ENCODE data around the gene POMGNT1.

The POMGNT1 gene

DNA sequence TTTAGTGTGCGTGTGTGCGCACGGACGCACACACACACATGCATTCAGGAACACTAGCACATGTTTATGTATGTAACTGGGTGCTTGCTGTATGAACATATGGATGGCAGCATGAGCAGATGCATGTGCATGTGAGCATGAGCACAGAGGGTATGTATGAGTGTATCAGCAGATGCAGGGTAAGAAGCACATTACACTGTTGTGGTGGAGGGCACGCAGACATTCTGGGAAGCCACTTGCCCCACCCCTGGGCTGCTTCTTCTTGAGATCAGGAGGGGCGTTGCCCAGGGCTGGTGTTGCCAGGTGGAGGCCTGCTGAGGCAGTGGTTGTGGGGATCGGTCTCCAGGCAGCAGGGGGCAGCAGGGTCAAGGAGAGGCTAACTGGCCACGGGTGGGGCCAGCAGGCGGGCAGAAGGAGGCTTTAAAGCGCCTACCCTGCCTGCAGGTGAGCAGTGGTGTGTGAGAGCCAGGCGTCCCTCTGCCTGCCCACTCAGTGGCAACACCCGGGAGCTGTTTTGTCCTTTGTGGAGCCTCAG is 18.1 kb downstream of the POMGNT1 start:
- Histone ChIP-seq H3K9ac (no peak overlapping the region), H3K27me3 (no peaks in the 10 kb centered on the region), H3K4me2 (no peak overlapping the region; a peak in 1 of 22 replicates), H3K9me3 (replicated peaks in 1 of 11) (no peaks in the 10 kb centered on the region), H3K36me3 (no peaks in the 10 kb centered on the region), H3K4me3 (no peak overlapping the region), H4K20me1 (no peaks in the 10 kb centered on the region; a peak in 2 of 22 replicates), H3K4me1 (peaks cover 22 to 54% (median 29%) of the 10 kb centered on the region in 10 experiments), H3K27ac (no peak overlapping the region)
- TF ChIP-seq Cebpa-rat (IDR thresholded peaks at IDR 0.05) = no peak

DNA sequence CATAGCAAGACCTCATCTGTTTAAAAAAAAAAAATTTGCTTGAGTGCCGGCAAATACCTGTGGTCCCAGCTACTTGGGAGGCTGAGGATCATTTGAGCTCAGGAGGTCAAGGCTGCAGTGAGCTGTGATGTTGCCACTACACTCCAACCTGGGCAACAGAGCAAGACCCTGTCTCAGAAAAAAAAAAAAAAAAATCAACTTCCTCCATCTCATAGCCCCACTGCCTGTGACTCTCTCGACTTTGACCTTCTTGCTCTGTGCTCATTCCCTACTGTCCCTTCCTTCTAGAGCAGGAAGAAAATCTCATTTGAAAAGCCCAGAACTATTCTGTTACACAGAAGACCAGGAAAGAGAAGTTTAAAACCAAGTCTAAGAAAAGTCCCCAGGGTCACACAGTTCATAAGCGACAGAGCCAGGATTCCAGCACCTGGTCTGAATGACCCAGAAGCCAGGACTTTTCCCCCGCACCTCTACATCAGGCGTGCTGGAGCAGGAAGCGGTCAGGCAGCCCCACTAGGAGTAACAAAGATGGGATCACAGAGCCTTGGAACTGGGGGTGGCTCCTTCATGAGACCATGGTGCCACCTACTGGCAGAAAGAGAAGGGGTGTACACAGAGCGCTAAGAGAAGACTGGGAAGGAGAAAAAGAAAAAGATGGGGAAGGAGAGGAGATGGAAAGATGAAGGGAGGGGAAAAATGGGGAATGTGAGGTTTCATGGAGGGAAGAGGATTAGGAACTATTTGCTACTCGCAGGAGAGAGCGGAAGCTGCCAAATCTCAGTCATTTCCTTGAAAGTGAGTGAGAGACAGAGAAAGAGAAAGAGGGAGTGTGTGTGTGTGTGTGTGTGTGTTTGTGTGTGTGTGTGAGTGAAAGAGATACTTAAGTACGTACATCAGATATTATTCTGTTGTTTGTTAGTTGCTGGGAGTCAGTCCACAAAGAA is 18.8 kb downstream of the POMGNT1 start:
- no peaks in the 10 kb centered on the region for H3K36me3 ChIP-seq
- H4K20me1 ChIP-seq = no peaks in the 10 kb centered on the region; a peak in 2 of 22 replicates
- H3K9ac ChIP-seq = peak overlapping the region in 3 of 11 experiments; percentile 20 to 39 (median 27); a peak in 3 of 22 replicates
- peak overlapping the region in 9 of 11 experiments; percentile 5 to 76 (median 47); a peak in 14 of 22 replicates for H3K4me2 ChIP-seq
- H3K9me3 ChIP-seq (replicated peaks in 1 of 11) = no peaks in the 10 kb centered on the region
- H3K27ac ChIP-seq = peak overlapping the region in 1 of 11 experiments; percentile 11; a peak in 2 of 22 replicates
- no peak overlapping the region for H3K4me3 ChIP-seq
- no peak for TF ChIP-seq Cebpa-rat (IDR thresholded peaks at IDR 0.05)
- H3K4me1 ChIP-seq = peaks cover 22 to 58% (median 29%) of the 10 kb centered on the region in 10 experiments
- no peaks in the 10 kb centered on the region for H3K27me3 ChIP-seq

DNA sequence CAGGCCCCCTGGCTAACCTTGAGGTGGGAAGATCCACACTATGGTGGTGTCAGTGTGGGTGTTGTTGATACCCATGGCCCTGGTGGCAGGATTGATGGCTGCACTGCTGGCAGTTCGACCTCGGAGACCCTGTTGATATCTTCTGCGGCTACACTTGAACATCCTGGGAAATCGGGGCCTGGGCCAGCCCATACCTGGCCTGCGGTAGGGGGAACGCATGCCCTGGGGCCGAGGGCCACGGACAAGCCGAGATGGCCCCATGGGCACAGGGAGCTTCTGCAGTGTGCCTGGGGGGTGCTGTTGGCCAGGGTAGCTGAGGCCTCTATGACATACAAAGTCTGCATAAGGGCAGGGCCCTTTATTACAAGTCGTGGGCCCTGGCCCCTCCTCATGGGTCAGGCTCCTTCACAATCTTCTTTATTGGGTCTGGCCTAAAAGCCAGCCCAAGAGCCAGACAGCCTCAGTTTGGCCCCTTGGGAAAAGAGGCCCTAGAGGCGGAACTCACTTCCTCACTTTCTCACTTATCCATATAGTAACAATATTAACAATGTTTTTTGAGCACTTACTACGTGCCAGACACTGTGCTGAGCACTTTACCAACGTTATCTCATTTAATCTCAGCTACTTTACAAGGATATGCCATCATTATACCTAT is 21.9 kb downstream of the POMGNT1 start, which contains the start of gene P3R3URF:
Gene P3R3URF (minus strand): TSS at position 278 of the 655 bp plus-strand sequence. CDS start 17 bp downstream, at position 261.
- no peak within 1 kb of the TSS for H3K9ac ChIP-seq
- no peaks in the 10 kb centered on the region for H3K9me3 ChIP-seq (replicated peaks in 1 of 11)
- TF ChIP-seq Cebpa-rat (IDR thresholded peaks at IDR 0.05) = no peak
- H4K20me1 ChIP-seq = no peaks in the 10 kb centered on the region; a peak in 1 of 22 replicates
- peak within 1 kb of the TSS; percentile 38 to 78 (median 54) for H3K4me2 ChIP-seq
- H3K36me3 ChIP-seq = no peaks in the 10 kb centered on the region
- peaks cover 36 to 63% (median 44%) of the 10 kb centered on the region in 10 experiments for H3K4me1 ChIP-seq
- H3K4me3 ChIP-seq = no peak within 1 kb of the TSS
- H3K27me3 ChIP-seq = no peaks in the 10 kb centered on the region
- H3K27ac ChIP-seq = peak within 1 kb of the TSS in 1 of 11 experiments; percentile 5; a peak in 2 of 22 replicates

DNA sequence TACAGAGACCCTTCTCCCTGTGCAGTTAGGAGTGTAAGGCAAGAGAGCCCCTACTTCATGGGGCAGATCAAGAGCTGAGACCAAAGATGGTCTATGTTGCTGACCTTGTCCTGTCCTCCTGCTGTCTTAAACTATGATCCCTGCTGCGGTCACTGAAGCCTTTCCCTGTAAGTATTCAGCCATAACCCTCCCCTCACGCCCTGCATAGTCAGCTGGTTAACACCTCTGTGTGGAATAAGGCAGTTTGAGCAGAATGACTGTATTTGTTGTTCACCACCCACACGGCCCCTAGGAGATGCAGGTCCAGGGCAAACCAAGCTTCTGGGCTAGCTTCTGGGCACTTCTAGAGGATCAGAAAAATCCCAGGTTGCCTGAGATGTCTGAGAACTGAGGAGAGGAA is 23.0 kb downstream of the POMGNT1 start:
- Histone ChIP-seq H3K27me3 (no peaks in the 10 kb centered on the region), H3K36me3 (no peaks in the 10 kb centered on the region), H3K9me3 (replicated peaks in 1 of 11) (no peaks in the 10 kb centered on the region), H3K9ac (no peak overlapping the region), H3K4me1 (peaks cover 44 to 74% (median 54%) of the 10 kb centered on the region in 10 experiments), H4K20me1 (no peaks in the 10 kb centered on the region; a peak in 1 of 22 replicates), H3K27ac (no peak overlapping the region), H3K4me2 (peak overlapping the region in 5 of 11 experiments; percentile 8 to 39 (median 21); a peak in 5 of 22 replicates), H3K4me3 (no peak overlapping the region)
- TF ChIP-seq Cebpa-rat (IDR thresholded peaks at IDR 0.05) = no peak

DNA sequence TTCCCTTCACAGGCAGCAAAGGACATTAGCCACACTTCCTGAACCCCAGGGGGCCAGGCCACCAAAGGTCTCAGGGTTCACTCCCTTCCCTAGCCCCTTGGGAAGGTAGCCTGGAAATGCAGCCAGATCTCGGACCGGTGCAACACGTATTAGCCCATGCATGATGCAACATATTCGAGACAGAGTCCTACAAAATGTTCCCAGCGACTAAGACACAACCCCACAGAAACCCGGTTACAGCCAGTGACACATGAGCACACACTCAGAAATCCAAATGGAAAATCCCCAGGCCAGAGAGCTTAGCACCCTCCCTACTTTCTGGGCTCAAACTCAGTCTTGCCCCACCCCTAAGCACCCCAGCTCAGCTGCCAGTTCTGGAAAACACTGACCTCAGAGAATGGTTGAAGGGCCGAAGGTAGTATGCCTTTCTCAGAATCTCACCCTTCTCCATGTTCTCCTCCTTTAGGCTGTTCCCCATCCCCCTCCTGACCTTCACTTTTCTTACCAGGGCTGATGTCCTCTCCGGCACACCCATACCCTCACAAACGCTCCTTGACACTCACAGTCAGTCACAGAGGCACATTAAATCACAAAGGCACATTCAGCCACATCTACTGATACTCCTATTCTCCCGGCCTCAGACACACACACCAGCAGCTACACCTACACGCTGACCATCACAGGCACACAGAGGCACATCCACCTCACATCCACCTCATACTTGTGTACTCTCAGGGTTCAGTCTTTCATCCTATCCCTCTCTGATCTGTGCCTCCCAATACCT is 23.6 kb downstream of the POMGNT1 start, which contains the start of gene TSPAN1:
Gene TSPAN1 (plus strand): TSS at position 640 of the 784 bp plus-strand sequence. CDS start 6,021 bp downstream, outside the sequence.
- Histone ChIP-seq H3K27ac (no peak within 1 kb of the TSS), H3K4me1 (peaks cover 44 to 77% (median 57%) of the 10 kb centered on the region in 10 experiments), H4K20me1 (no peaks in the 10 kb centered on the region), H3K9ac (no peak within 1 kb of the TSS), H3K36me3 (no peaks in the 10 kb centered on the region), H3K4me3 (no peak within 1 kb of the TSS), H3K27me3 (no peaks in the 10 kb centered on the region), H3K4me2 (peak within 1 kb of the TSS in 7 of 11 experiments; percentile 12 to 97 (median 93); a peak in 10 of 22 replicates), H3K9me3 (replicated peaks in 1 of 11) (no peaks in the 10 kb centered on the region)
- no peak for TF ChIP-seq Cebpa-rat (IDR thresholded peaks at IDR 0.05)

DNA sequence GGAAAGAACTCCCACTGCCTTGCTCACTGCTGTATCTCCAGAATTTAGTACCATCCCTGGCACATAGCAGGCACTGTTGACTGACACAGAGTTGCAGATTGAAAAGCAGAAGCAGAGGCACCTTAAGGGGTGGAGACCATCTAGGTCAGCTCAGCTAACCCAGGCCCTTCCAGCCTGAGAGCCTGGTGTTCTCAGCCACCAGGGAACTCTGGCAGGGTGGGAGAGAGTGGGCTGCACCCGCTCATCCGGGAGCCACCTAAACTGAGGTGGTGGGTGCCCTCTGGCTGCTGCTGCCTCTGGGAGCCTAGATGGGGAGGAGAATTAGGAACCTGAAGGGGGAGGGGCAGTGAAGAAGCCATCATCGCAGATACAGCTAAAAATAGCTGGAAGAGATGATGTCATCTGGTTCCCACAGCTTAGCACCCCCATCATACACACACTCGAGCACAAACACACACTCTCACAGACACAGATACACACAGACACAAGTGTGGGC is 24.8 kb downstream of the POMGNT1 start:
- peaks cover 42 to 74% (median 54%) of the 10 kb centered on the region in 10 experiments for H3K4me1 ChIP-seq

DNA sequence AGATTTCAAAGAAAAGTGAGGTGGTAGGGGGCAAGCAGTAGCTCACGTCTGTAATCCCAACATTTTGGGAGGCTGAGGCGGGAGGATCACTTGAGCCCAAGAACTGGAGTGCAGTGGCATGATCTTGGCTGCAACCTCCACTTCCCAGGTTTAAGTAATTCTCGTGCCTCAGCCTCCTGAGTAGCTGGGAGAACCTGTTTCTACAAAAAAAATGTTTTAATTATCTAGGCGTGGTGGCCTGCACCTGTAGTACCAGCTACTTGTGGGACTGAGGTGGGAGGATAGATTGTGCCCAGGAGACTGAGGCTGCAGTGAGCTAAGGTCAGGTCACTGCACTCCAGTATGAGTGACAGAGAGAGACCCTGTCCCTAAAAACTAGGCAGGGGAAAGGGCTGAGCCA is 25.9 kb downstream of the POMGNT1 start:
- Histone ChIP-seq H3K9me3 (replicated peaks in 1 of 11) (no peaks in the 10 kb centered on the region), H3K27me3 (peaks cover 0 to 6% (median 3%) of the 10 kb centered on the region in 11 experiments; a peak in 13 of 22 replicates), H3K36me3 (no peaks in the 10 kb centered on the region), H3K9ac (peak overlapping the region in 1 of 11 experiments; percentile 50; a peak in 1 of 22 replicates), H3K4me3 (no peak overlapping the region), H4K20me1 (no peaks in the 10 kb centered on the region), H3K4me1 (peaks cover 44 to 77% (median 53%) of the 10 kb centered on the region in 10 experiments), H3K27ac (peak overlapping the region in 1 of 11 experiments; percentile 47; a peak in 1 of 22 replicates), H3K4me2 (peak overlapping the region; percentile 64 to 97 (median 90); a peak in 21 of 22 replicates)
- TF ChIP-seq Cebpa-rat (IDR thresholded peaks at IDR 0.05) = no peak

More for the DNA sequence above, 24.8 kb downstream of the POMGNT1 start:
- Histone ChIP-seq H3K36me3 (no peaks in the 10 kb centered on the region), H3K9ac (no peak overlapping the region), H3K4me3 (no peak overlapping the region), H3K27me3 (no peaks in the 10 kb centered on the region), H4K20me1 (no peaks in the 10 kb centered on the region), H3K9me3 (replicated peaks in 1 of 11) (no peaks in the 10 kb centered on the region), H3K27ac (no peak overlapping the region), H3K4me2 (peak overlapping the region; percentile 50 to 97 (median 90))
- no peak for TF ChIP-seq Cebpa-rat (IDR thresholded peaks at IDR 0.05)

DNA sequence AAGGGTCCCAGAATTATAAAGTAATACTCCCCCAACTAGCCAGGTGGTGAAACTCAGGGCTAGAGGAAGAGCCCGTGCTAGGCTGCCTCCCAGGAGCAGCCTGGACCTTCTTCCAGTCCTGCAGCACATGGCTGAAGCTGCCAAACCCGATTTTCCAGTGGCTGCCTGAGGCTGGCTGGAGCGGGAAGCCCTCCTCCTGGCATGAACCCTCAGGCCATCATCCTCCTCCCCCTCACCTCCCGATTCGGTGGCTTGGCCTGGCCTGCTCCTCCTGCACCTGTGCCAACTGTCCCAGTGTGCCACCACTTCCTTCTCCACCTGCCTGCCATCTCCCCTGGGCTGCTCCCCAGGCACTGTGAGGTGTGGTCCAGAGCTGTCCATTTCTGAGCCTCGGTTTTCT is 26.4 kb downstream of the POMGNT1 start:
- peak overlapping the region in 7 of 11 experiments; percentile 9 to 50 (median 36); a peak in 7 of 22 replicates for H3K9ac ChIP-seq

More for the DNA sequence above, 26.4 kb downstream of the POMGNT1 start:
- Histone ChIP-seq H3K27ac (peak overlapping the region in 9 of 11 experiments; percentile 24 to 56 (median 47); a peak in 15 of 22 replicates), H3K9me3 (replicated peaks in 1 of 11) (no peaks in the 10 kb centered on the region), H3K4me1 (peaks cover 49 to 81% (median 56%) of the 10 kb centered on the region in 10 experiments), H4K20me1 (no peaks in the 10 kb centered on the region), H3K4me2 (peak overlapping the region; percentile 71 to 97 (median 90)), H3K36me3 (no peaks in the 10 kb centered on the region), H3K4me3 (peak overlapping the region in 4 of 10 experiments; percentile 7 to 49 (median 30); a peak in 3 of 20 replicates), H3K27me3 (peaks cover 4 to 11% (median 8%) of the 10 kb centered on the region in 11 experiments; a peak in 14 of 22 replicates)
- no peak for TF ChIP-seq Cebpa-rat (IDR thresholded peaks at IDR 0.05)

Measured in BLaER1 treated with 17β-estradiol and CSF1 and Interleukin-3, amounts not matched to agents 10 nM and 100 nM (cell line).